Measurements from ENCODE around the gene PLSCR1.

GRCh38 chr3:146585156-146585555, 40.7 kb upstream of the PLSCR1 start:
- TF ChIP-seq CTCF (IDR thresholded peaks at IDR 0.05 in 8 of 11, conservative IDR thresholded peaks at IDR 0.05 in 3 of 11) (no peak), POLR2AphosphoS5 (IDR thresholded peaks at IDR 0.05) (no peak)
